Lower leg skin (tissue), 3 donors: ENCODE data around the gene CAPSL.

Source experiments
- CTCF ChIP-seq, 3 donors: fragments of 450-650 bp; IDR thresholded peaks; one replicate each; pipeline ENCODE4 v1.5.1; 2016; ENCODE audit warnings: antibody characterized with exemption in 3 of 3, mild to moderate bottlenecking in 3 of 3, moderate library complexity in 2 of 3
- POLR2A ChIP-seq, 2 donors: fragments of 450-650 bp; IDR thresholded peaks; one replicate each; pipeline ENCODE4 v1.6.1; 2016 to 2017; ENCODE audit warnings: antibody characterized with exemption in 2 of 2, mild to moderate bottlenecking in 1 of 2, moderate library complexity in 1 of 2

- TF ChIP-seq CTCF (IDR thresholded peaks at IDR 0.05) = no peak
- no peak for TF ChIP-seq POLR2A (IDR thresholded peaks at IDR 0.05)
Measured at GRCh38 chr5:35890021-35891020, 48.1 kb downstream of the CAPSL start.
